Measurements from ENCODE around the gene CTDSPL. TPM values are rescaled to one million over a fixed set of nuclear protein-coding genes. Genes with fewer than 3 reads are reported as not detected.

Gene CTDSPL
- total and polyA plus RNA-seq, 2 experiments from 2014 or later: 7.1 to 33.4 TPM

GRCh38 chr3:38027466-38028465, 166.1 kb downstream of the CTDSPL start:
- Histone ChIP-seq H3F3A (ENCODE audit: insufficient read depth) (peaks cover 27% of the 10 kb centered on the region), H3K9me2 (ENCODE audit: insufficient read depth) (no peaks in the 10 kb centered on the region), H3K36me3 (ENCODE audit: low read depth) (no peaks in the 10 kb centered on the region), H4K20me1 (ENCODE audit: insufficient read depth) (no peaks in the 10 kb centered on the region), H3K79me2 (ENCODE audit: insufficient read depth) (no peaks in the 10 kb centered on the region), H3K27me3 (replicated peaks; ENCODE audit: insufficient read depth) (no peaks in the 10 kb centered on the region), H3K9ac (peak overlapping the region; percentile 82; the same call in 1 of the 2 replicates), H3K4me2 (ENCODE audit: unreplicated experiment) (peak overlapping the region; percentile 51), H2AFZ (no peak overlapping the region), H3K4me1 (ENCODE audit: insufficient read depth) (peaks cover 31% of the 10 kb centered on the region), H3K9me3 (ENCODE audit: low read depth) (no peaks in the 10 kb centered on the region), H3K27ac (no peak overlapping the region), H3K4me3 (no peak overlapping the region)
- in situ Hi-C loops (cut with MboI): no loop called here
- no peak for TF ChIP-seq EZH2phosphoT487 (IDR thresholded peaks at IDR 0.05; ENCODE audit: insufficient read depth, low read depth)
- no peak for TF ChIP-seq EZH2 (IDR thresholded peaks at IDR 0.05; ENCODE audit: insufficient read depth, poor library complexity, severe bottlenecking)
- 80 to 83% methylated on average over 6 of the region's 6 CpGs for WGBS, 2 experiments (ENCODE audit: low coverage in 1 of 2, low lambda C conversion rate in 2 of 2, missing lambda C conversion rate in 2 of 2)
- DNase-seq: no peak

GRCh38 chr3:38028621-38029361, 167.1 kb downstream of the CTDSPL start:
- Histone ChIP-seq H3K9me3 (ENCODE audit: low read depth) (no peaks in the 10 kb centered on the region), H3K9ac (peak overlapping the region; percentile 82), H3K27ac (peak overlapping the region; percentile 25), H2AFZ (peak overlapping the region; percentile 67), H3F3A (ENCODE audit: insufficient read depth) (peaks cover 27% of the 10 kb centered on the region), H4K20me1 (ENCODE audit: insufficient read depth) (no peaks in the 10 kb centered on the region), H3K27me3 (replicated peaks; ENCODE audit: insufficient read depth) (no peaks in the 10 kb centered on the region), H3K4me3 (peak overlapping the region; percentile 67), H3K9me2 (ENCODE audit: insufficient read depth) (no peaks in the 10 kb centered on the region), H3K4me2 (ENCODE audit: unreplicated experiment) (peak overlapping the region; percentile 51), H3K79me2 (ENCODE audit: insufficient read depth) (no peaks in the 10 kb centered on the region), H3K4me1 (ENCODE audit: insufficient read depth) (peaks cover 31% of the 10 kb centered on the region), H3K36me3 (ENCODE audit: low read depth) (no peaks in the 10 kb centered on the region)
- TF ChIP-seq EZH2 (IDR thresholded peaks at IDR 0.05; ENCODE audit: insufficient read depth, poor library complexity, severe bottlenecking) (no peak), EZH2phosphoT487 (IDR thresholded peaks at IDR 0.05; ENCODE audit: insufficient read depth, low read depth) (no peak)
- DNase-seq: peak; percentile 70
- in situ Hi-C loops (cut with MboI): no loop called here
- WGBS, 2 experiments (ENCODE audit: low coverage in 1 of 2, low lambda C conversion rate in 2 of 2, missing lambda C conversion rate in 2 of 2): 9% methylated on average over 41 to 42 of the region's 45 CpGs

GRCh38 chr3:38029400-38030125, 167.9 kb downstream of the CTDSPL start, which contains the start of gene PLCD1:
Gene PLCD1 (minus strand): TSS chr3:38029642. CDS start chr3:38029539, 103 bp downstream.
- WGBS, 2 experiments (ENCODE audit: low coverage in 1 of 2, low lambda C conversion rate in 2 of 2, missing lambda C conversion rate in 2 of 2): 1 to 4% methylated on average over 26 to 43 of the region's 75 CpGs
- TF ChIP-seq EZH2 (IDR thresholded peaks at IDR 0.05; ENCODE audit: insufficient read depth, poor library complexity, severe bottlenecking) (no peak), EZH2phosphoT487 (IDR thresholded peaks at IDR 0.05; ENCODE audit: insufficient read depth, low read depth) (no peak)
- Histone ChIP-seq H3K9me2 (ENCODE audit: insufficient read depth) (no peaks in the 10 kb centered on the region), H3K4me1 (ENCODE audit: insufficient read depth) (peaks cover 31% of the 10 kb centered on the region), H3K79me2 (ENCODE audit: insufficient read depth) (no peaks in the 10 kb centered on the region), H3F3A (ENCODE audit: insufficient read depth) (peaks cover 27% of the 10 kb centered on the region), H3K36me3 (ENCODE audit: low read depth) (no peaks in the 10 kb centered on the region), H3K9ac (peak within 1 kb of the TSS; percentile 82), H4K20me1 (ENCODE audit: insufficient read depth) (no peaks in the 10 kb centered on the region), H3K9me3 (ENCODE audit: low read depth) (no peaks in the 10 kb centered on the region), H3K27me3 (replicated peaks; ENCODE audit: insufficient read depth) (no peaks in the 10 kb centered on the region), H2AFZ (peak within 1 kb of the TSS; percentile 67), H3K4me2 (ENCODE audit: unreplicated experiment) (peak within 1 kb of the TSS; percentile 51), H3K27ac (peak within 1 kb of the TSS; percentile 68), H3K4me3 (peak within 1 kb of the TSS; percentile 67)
- DNase-seq: peak; percentile 87
- in situ Hi-C loops (cut with MboI): no loop called here
